Effector CD8-positive, alpha-beta T cell (primary cell): ENCODE data around the gene EGFR.
"Not testable (repeated sequence)": the region's sequence is repeated elsewhere in the genome, so short reads cannot be mapped to it uniquely, and the experiment has no call there.

ENCODE experiments used
- DNase-seq: peaks from one replicate; lab custom pipeline; 2025; lab: John Stamatoyannopoulos, UW

The EGFR gene

DNA sequence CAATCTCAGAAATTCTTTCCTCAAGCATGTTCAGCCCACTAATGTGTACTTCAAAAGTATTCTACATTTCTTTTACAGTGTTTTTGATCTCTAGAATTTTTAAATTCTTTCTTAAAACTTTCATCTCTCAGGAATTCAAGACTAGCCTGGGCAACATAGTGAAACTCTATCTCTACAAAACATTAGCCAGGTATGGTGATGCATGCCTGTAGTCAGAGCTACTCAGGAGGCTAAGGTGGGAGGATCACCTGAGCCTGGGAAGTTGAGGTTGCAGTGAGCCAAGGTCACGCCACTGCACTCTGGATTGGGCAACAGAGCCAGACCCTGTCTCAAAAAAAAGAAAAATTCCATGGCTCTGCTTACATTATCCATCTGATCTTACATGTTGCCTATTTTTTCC lies 5.0 kb upstream of the EGFR start:
- DNase-seq: no peak

DNA sequence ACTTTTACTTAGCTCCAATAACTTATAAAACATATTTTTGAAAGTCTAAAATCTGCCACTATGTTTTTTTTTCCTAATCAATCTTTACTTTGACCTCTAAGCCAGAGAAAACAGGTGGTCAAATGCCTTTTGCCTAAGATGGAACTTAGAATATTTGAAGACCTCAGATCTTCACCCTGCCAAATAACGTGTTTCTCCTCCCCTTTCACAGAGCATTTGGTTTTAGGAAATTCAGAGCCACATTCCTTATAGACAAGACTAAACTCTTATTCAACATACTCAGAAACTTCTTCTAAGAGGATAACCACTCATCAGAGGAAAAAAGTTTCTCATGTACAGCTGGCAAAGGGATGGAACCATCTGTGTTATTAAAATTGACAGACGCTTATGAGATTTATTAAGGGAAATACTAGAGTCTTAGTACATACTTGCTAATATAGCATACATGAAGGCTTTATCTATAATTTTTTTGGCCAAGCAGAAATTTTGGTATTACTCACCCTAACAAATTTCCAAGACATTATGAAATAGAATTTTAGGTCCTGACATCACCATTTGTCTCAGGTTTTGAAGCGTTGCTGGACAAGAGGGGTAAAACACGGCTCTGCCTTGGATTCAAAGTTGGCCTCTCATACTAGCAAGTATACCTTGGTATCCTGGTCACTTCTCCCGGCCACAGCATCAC lies 2.6 kb upstream of the EGFR start:
- DNase-seq: no peak

DNA sequence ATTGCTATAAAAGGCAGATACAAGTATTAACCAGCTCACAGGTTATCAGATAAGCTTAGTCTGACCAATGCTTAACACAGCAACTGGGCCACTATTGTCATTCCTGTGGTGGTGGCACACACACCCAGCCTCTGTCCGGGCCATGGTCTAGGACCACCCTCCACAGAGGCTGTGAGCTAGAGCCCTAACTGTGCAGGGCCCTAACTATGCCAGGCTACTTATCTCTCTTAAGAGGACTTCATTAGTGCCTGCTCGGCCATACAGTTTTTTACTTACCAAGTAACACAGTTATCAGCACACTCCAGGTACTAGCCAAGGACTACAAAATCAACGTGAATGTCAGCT lies 2.1 kb upstream of the EGFR start:
- no peak for DNase-seq

DNA sequence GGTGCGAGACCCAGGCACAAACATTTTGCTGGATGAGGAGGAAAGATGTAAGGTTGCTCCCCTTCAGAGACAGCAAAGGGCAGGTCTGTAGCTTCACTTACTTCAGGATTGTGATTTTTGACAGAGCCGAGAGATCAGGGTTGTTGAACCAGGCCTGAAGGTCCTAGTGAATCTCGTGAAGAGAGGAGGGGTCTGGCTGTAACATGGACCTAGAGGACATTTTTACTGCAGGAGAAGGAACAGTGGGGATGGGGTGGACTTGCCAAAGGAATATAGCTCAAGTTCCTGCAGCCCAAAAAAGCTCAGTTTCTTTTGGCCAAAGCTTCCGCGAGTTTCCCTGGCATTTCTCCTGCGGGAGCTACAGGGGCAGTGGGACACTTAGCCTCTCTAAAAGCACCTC lies 976 bp upstream of the EGFR start:
- no peak for DNase-seq

DNA sequence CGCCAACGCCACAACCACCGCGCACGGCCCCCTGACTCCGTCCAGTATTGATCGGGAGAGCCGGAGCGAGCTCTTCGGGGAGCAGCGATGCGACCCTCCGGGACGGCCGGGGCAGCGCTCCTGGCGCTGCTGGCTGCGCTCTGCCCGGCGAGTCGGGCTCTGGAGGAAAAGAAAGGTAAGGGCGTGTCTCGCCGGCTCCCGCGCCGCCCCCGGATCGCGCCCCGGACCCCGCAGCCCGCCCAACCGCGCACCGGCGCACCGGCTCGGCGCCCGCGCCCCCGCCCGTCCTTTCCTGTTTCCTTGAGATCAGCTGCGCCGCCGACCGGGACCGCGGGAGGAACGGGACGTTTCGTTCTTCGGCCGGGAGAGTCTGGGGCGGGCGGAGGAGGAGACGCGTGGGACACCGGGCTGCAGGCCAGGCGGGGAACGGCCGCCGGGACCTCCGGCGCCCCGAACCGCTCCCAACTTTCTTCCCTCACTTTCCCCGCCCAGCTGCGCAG lies 424 bp downstream of the EGFR start:
- no peak for DNase-seq

DNA sequence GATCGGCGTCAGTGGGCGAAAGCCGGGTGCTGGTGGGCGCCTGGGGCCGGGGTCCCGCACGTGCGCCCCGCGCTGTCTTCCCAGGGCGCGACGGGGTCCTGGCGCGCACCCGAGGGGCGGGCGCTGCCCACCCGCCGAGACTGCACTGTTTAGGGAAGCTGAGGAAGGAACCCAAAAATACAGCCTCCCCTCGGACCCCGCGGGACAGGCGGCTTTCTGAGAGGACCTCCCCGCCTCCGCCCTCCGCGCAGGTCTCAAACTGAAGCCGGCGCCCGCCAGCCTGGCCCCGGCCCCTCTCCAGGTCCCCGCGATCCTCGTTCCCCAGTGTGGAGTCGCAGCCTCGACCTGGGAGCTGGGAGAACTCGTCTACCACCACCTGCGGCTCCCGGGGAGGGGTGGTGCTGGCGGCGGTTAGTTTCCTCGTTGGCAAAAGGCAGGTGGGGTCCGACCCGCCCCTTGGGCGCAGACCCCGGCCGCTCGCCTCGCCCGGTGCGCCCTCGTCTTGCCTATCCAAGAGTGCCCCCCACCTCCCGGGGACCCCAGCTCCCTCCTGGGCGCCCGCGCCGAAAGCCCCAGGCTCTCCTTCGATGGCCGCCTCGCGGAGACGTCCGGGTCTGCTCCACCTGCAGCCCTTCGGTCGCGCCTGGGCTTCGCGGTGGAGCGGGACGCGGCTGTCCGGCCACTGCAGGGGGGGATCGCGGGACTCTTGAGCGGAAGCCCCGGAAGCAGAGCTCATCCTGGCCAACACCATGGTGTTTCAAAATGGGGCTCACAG lies 1.1 kb downstream of the EGFR start:
- DNase-seq: no peak

DNA sequence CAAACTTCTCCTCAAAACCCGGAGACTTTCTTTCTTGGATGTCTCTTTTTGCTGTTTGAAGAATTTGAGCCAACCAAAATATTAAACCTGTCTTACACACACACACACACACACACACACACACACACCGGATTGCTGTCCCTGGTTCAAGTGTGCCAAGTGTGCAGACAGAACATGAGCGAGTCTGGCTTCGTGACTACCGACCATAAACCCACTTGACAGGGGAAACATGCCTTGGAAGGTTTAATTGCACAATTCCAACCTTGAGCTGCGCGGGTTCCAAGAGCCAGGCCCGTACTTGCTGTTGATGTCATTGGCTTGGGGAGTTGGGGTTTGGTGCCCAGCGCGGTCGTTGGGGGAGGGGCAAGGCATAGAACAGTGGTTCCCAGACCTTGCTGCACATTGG lies 1.7 kb downstream of the EGFR start:
- DNase-seq: no peak

DNA sequence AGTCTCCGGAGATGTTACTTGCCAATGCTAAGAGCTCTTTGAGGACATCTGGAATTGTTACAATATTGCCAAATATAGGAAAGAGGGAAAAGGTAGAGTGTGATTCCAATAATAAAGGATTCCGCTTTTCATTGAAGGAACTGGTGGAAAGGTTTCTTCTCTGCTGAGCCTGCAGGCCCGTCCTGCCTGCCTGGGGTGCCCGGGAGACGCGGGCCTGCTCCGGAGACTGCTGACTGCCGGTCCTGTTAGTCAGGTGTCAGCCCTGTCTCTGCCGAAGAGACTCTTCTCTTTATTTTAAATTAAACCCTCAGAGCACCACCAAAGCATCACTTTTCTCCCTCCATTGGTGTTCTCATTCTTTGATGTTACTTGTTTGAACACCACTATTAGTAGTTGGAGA lies 2.2 kb downstream of the EGFR start:
- no peak for DNase-seq

DNA sequence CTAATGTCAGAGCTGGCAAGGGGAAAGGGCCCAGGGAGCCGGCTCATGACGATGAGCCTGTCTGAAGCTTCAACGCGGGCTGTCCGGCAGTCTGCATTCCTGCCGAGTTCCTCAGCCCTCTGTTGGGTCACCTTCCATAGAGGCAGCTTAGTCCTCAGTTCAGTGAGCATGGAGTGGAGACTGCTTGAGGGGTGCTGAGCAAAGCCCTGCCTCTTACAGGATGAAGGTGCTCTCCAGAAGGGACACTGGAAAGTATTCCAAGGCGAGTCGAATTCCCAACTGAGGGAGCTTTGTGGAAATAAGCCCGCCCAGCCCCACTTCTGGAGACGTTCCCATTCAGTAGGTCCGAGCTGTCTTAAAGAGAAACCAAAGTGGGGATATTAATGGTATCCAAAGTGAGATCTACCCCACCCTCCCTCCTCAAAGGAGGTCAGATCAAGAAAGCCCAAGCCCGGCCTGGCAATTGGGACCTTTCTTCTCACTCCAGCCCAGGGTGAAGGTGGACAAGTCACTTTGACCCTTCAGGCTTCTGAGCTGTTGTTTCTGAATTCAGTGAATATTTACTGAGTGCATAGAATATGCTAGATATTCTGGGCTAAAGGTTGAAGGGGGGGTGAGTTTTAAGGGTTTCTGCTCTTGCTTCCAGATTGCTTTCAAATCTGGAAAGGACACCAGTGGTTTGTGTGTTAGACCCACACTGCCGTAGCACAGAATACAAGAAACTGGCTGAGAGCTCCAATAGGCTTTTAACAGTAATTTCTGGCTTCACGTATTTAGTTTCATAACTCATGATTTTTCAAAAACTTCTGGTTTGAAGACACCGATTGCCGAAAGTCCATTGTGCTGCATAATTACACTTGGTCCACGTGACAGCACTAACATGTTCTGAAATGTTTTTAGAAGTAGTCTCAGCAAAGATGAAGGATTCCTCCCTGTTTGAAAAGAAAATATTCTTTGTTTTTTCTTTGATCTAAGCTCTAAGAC lies 3.5 kb downstream of the EGFR start:
- DNase-seq: no peak

DNA sequence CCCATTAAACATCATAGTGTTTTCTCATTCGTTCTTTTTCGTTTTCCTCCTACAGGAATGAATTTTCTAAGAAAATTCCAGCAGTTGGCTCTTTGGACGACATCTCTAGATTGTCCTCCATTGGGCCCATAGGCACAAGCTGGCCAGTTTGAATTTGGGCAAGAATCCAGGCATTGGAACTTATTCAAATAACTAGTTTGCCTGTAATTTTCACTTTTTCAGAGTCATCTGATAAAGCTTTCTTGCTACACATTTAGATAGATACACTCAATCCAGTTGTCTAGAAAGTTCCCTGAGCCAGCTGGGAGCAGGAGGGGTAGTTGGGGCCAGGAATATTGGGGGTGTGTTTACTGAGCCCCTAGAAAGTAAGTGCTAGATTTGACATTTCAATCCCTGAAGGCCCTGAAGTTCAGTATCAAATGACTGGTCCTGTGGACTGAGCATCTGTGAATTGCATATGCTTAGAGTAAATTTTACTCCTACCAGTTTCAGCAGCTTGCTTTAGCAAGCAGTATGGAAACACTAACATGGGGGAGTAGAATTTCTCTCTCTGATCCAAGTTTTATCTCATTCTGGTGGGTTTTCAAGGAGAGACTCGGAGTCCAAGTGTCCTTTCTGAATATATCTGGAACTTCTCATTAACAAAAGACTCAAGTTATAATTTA lies 5.2 kb downstream of the EGFR start:
- no peak for DNase-seq

DNA sequence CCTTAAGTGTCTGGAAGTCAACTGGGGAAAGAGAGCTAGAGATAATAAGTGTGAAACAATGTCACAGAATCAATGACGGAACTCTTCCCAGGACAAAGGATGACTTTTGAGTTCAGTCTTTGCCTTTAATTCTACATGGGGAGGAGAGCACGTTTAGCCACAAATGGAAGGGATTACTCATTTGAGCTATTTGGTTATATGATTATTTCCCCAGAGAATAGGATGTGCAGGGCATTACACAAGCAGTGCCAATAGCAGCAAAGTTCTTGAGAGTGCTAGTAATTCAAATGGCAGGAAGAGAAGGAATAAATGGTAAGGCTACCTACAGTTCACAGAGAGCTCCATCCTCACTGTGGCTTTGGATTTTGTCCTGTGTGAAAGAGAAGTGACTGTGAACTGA lies 6.0 kb downstream of the EGFR start:
- DNase-seq: no peak

DNA sequence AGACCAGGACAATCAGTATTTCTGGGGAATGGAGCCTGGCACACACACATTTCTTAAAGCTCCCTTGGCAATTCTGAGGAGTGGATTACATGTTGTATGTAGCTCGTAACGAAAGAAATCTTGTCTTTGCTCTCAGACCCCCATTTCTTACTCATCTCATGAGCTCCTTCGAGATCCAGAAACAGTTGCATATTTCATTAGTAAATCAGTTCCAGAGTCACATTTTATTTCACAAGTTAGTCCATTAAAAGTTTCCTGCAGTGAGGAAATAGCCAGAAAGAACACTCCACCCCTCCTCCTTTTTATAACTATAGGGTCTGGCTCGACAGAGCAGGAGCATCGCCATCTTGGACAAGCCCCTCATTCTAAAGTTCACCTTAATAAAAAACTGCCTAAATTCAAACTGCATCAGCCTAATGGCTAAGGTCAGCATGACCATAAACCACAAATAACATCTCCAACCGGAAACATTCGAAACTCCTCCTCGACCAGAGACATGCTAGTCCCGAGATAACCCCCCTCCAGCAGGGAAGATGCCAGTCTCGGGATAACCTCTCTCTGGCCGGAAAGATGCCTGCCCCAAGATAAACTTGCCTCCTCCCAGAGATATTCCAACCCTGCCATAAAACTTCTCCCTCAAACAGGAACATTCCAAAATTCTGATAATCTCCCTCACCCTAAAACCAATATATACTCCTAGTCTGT lies 7.4 kb downstream of the EGFR start:
- no peak for DNase-seq

DNA sequence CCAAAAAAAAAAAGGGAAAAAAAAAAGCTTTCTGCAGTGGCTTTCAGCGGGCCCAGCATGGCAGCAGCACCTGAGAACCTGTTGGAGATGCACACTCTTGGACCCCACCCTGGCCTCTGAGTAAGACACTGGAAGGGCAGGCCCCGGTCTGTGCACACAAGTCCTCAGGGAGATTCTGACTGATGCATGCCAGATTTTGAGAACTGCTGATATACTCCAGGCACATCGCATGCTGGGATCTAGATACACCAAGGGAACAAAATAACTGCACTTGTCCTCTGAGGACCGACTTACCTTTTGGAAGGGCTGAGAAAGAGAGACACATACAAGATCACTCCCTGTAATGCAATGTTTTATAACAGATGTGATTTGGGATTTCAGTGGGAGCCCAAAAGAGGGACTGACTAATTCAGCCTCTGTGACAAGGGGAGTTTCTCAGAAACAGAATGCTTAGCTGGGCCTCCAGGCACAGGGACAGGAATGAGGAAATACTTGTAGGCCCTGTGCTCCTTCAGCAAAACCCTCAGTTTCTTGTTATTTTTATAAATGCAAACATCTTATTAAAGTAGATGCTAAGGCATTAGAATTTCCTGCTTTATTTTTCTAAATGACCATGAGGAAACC lies 8.2 kb downstream of the EGFR start:
- DNase-seq: no peak

DNA sequence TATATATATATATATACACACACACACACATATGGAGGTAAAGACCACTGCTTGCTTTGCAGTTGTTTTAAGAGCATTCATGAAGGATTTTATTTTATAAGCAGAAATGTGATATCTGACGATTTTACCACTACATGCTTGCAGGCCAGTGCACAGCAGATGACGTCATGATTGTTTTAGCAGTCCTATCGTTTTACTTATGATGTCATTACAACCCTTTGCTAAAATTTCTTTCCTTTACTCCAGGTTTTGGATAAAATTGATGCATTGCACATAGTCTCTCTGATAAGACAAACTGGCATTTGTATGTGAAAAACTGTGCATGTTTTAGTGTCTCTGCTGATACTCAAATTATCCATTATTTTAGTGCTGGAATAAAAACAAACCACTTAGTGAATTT lies 9.2 kb downstream of the EGFR start:
- DNase-seq: no peak

DNA sequence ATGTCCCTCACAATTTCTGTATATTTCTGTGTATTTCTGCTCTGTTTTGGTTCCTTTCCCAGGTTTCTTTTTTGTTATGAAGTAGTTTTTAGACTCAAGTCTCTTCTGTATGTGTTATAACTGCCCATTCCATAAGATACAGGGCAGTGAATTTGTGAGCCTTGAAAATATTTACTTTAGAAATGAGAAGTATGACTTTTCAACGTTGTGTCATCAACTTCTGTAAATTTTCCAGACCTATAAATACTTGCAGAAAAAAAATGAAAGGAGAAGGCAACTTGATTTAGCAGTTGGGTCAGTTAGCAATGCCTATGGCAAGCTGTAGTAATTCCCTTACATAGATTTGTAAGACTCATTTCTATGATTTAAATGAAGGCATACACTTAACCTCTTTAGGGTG lies 11.5 kb downstream of the EGFR start:
- DNase-seq: no peak

DNA sequence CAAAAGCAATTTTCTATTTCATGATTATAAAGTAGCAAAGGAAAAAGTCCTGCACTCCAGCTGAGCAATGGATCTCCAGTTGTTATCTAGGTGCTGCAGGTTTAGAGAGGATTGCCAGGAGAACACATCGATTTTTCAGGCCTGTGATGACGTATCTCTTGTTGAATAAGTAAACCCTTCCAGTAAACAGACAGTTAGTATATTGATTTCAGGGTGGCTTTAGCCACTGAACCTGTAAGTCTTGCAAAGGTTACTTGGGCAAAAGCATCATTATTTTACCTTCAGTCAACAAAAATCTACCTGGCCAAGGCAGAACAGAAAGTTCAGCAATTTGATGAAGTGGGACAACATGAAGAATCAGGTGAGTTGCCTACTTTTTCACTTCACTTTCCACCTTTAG lies 12.3 kb downstream of the EGFR start:
- DNase-seq: no peak

DNA sequence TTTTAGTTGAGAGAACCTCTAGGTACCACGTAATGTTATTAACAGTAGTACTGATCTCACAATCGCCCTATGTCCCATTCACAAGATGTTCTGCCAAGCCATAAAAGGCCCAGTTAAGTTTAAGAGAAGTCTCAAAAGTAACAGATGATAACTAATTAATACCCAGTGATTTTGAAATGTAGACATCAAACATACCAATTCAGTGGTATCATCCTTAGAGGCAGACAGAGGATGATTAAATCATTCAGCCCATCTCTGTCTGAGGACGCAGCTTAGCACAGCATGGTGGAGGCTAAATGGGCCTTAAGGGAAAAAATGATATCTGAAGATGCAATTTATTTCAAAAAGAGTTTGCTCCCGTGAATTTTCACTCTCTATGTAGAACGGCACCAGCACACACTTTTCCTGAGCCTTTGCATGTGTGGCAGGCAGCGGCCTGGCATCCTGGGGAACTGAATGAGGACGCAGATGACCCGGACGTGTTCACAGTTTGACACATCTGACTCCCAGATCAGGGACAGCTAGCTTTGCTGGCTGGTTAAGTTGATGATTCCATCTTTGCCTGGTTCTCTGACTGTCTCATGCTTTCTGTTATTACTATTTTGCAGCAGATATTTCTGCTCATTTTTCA lies 13.4 kb downstream of the EGFR start:
- DNase-seq: no peak

DNA sequence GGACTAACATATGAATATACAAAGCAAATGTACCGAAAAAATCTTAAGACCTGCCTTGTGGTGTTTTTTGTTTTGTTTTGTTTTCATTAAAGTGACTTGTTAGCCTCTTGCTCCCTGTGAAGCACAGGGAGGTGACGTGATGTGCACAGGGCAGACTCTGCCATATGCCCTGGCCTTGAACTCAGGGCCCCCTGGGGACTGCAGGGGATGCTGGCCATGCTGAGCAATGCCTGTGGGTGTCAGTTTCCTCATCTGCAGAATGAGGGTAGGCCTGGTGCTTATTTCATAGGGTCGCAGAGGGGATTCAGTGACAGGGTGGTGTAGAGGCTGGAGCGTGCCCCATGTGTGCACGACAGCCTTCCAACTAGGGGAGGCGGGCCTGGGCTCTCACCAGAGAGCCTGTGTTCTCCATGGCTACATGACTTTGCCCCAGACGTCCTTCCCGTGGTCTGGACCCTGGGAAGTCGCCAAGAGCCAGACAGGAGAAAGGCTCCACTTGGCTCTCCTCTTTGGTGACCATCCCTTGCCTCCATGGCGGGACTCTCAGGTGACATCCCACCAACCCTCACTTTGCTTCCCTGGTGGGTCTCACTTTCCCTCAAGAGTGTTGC lies 14.5 kb downstream of the EGFR start:
- DNase-seq: no peak

DNA sequence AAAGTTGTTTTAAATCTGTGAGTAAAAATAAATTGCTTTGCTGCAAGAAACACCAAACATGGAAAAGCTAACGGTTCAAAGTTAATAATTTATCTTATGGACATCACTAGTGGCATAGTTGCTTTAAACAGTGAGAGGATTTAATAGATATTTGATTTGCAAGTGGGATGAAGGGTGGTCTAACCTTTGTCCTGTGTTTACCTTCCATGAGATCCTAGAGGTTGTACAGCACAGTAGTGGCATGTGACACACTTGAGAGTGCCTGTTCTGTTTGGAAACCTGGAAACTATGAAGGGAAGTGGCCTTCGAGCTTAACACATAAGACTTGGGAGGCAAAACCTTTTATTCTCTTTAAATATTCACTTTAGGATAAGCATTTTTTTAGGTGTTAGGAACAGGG lies 16.0 kb downstream of the EGFR start:
- no peak for DNase-seq

DNA sequence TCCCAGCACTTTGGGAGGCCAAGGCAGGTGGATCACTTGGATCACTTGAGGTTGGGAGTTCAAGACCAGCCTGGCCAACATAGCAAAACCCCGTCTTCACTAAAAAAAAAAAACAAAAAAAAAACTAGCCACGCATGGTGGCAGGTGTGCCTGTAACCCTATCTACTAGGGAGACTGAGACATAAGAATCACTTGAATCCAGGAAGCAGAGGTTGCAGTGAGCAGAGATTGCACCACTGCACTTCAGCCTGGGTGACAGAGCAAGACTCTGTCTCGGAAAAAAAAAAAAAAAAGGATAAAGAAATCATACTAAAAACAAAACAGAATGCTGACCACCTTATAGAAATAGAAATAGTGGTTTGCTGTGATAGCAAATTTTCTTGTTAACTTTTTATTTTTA lies 16.6 kb downstream of the EGFR start:
- DNase-seq: not testable (repeated sequence)
